ENCODE results near the gene MAP3K20. TPM values are rescaled to one million over a fixed set of nuclear protein-coding genes. Genes with fewer than 3 reads are reported as not detected.
"Not testable (repeated sequence)": the region's sequence is repeated elsewhere in the genome, so short reads cannot be mapped to it uniquely, and the experiment has no call there.

The MAP3K20 gene
- total and polyA plus RNA-seq, 3 experiments from 2014 or later, result 1.9 to 14.1 (median 11.2) TPM

- CTCF ChIA-PET, result no interaction called here
- no peaks in the 10 kb centered on the region for H3K9me3 ChIP-seq (ENCODE audit: low read length)
- Mint-ChIP-seq H3K36me3 (no peaks in the 10 kb centered on the region), H3K27me3 (peaks cover 5 to 9% of the 10 kb centered on the region in 2 donors), H3K4me3 (no peak overlapping the region), H3K9me3 (peaks cover 0 to 14% (median 4%) of the 10 kb centered on the region in 5 donors), H3K27ac (no peak overlapping the region), H3K4me1 (no peaks in the 10 kb centered on the region)
- H3K27me3 ChIP-seq (ENCODE audit: insufficient read depth, low read length, poor library complexity, severe bottlenecking), result no peaks in the 10 kb centered on the region
- no peak overlapping the region for H3K4me3 ChIP-seq (ENCODE audit: low read length)
- H3K36me3 ChIP-seq (ENCODE audit: insufficient read depth, low read length), result no peaks in the 10 kb centered on the region
- DNase-seq, result no peak
- POLR2A ChIA-PET, result no interaction called here
- H3K4me1 ChIP-seq (ENCODE audit: insufficient read depth, low read length), result no peaks in the 10 kb centered on the region
- H3K27ac ChIP-seq (ENCODE audit: low read depth, low read length), result no peak overlapping the region
These were observed 229.7 kb downstream of the MAP3K20 start for GRCh38 chr2:173305303-173305702.

DNA sequence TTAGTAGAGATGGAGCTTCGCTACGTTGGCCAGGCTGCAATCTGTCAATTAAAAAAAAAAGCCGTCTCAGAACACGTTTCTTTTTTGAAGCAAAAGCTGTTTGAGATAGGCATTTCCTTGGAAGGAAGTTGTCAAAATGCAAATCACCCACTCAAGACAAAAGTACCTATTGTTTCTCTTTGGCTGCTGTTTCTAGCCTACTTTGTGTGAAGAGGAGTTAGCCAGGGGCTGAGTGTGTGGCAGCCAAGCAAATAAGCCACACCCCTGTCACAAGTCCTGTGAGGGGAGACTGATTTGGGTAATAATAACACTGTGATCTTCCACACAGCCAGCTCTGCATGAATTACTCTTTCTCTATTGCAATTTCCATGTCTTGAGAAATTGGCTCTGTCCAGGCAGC lies 231.6 kb downstream of the MAP3K20 start:
- ChIA-PET CTCF (no interaction called here), POLR2A (interaction anchor here (0.6 kb wide), 1 partner anchor 1508 kb away, joined by 7 read pairs; no protein-coding TSS in a partner anchor)
- no peak overlapping the region for H3K4me3 Mint-ChIP-seq

DNA sequence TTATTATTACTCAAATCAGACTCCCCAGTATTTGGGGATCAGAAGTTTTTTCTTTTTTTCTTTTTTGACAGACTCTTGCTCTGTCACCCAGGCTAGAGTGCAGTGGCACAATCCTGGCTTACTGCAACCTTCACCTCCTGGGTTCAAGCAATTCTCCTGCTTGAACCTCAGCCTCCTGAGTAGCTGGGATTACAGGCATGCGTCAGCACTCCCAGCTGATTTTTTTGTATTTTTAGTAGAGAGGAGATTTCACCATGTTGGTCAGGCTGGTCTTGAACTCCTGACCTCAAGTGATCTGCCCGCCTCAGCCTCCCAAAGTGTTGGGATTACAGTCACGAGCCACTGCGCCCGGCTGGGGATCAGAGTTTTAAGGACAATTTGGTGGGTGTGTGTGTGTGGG lies 233.7 kb downstream of the MAP3K20 start:
- H3K36me3 ChIP-seq (ENCODE audit: insufficient read depth, low read length); H3K27me3 Mint-ChIP-seq; CTCF ChIA-PET; H3K9me3 Mint-ChIP-seq; H3K4me3 ChIP-seq (ENCODE audit: low read length); H3K27me3 ChIP-seq (ENCODE audit: insufficient read depth, low read length, poor library complexity, severe bottlenecking); H3K27ac ChIP-seq (ENCODE audit: low read depth, low read length); POLR2A ChIA-PET; H3K9me3 ChIP-seq (ENCODE audit: low read length); H3K4me1 ChIP-seq (ENCODE audit: insufficient read depth, low read length); DNase-seq; H3K4me1 Mint-ChIP-seq; H3K27ac Mint-ChIP-seq; H3K36me3 Mint-ChIP-seq; H3K4me3 Mint-ChIP-seq: not testable (repeated sequence)

More for the DNA sequence above, 231.6 kb downstream of the MAP3K20 start:
- no peak overlapping the region for H3K27ac ChIP-seq (ENCODE audit: low read depth, low read length)
- peaks cover 0 to 2% of the 10 kb centered on the region in 2 donors for H3K27me3 Mint-ChIP-seq
- H3K9me3 Mint-ChIP-seq, result peaks cover 0 to 3% (median 0%) of the 10 kb centered on the region in 5 donors
- no peaks in the 10 kb centered on the region for H3K9me3 ChIP-seq (ENCODE audit: low read length)
- no peaks in the 10 kb centered on the region for H3K4me1 Mint-ChIP-seq
- H3K4me3 ChIP-seq (ENCODE audit: low read length), result no peak overlapping the region
- no peak for DNase-seq
- no peak overlapping the region for H3K27ac Mint-ChIP-seq
- H3K36me3 ChIP-seq (ENCODE audit: insufficient read depth, low read length), result no peaks in the 10 kb centered on the region
- H3K4me1 ChIP-seq (ENCODE audit: insufficient read depth, low read length), result no peaks in the 10 kb centered on the region
- no peaks in the 10 kb centered on the region for H3K27me3 ChIP-seq (ENCODE audit: insufficient read depth, low read length, poor library complexity, severe bottlenecking)
- H3K36me3 Mint-ChIP-seq, result no peaks in the 10 kb centered on the region

GRCh38 chr2:173311844-173312606 lies 236.4 kb downstream of the MAP3K20 start:
- CTCF ChIA-PET, result no interaction called here
- no peaks in the 10 kb centered on the region for H3K36me3 ChIP-seq (ENCODE audit: insufficient read depth, low read length)
- H3K36me3 Mint-ChIP-seq, result no peaks in the 10 kb centered on the region
- no peaks in the 10 kb centered on the region for H3K9me3 ChIP-seq (ENCODE audit: low read length)
- no peak overlapping the region for H3K27ac Mint-ChIP-seq
- no peaks in the 10 kb centered on the region for H3K4me1 ChIP-seq (ENCODE audit: insufficient read depth, low read length)
- H3K4me3 Mint-ChIP-seq, result no peak overlapping the region
- H3K27ac ChIP-seq (ENCODE audit: low read depth, low read length), result no peak overlapping the region
- H3K4me1 Mint-ChIP-seq, result no peaks in the 10 kb centered on the region
- DNase-seq, result no peak
- H3K27me3 Mint-ChIP-seq, result no peaks in the 10 kb centered on the region
- POLR2A ChIA-PET, result no interaction called here
- H3K9me3 Mint-ChIP-seq, result peaks cover 0 to 3% (median 0%) of the 10 kb centered on the region in 5 donors
- no peak overlapping the region for H3K4me3 ChIP-seq (ENCODE audit: low read length)
- no peaks in the 10 kb centered on the region for H3K27me3 ChIP-seq (ENCODE audit: insufficient read depth, low read length, poor library complexity, severe bottlenecking)
